GM19099 (cell line): ENCODE measurements around the gene MKRN1.

Experiments
- POLR2A ChIP-seq: IDR thresholded peaks from 3 replicates; pipeline ENCODE4 v1.6.1; 2011; ENCODE audit warnings: low read depth; ENCODE audit not compliant: insufficient read length; ENCODE audit errors: extremely low read depth

MKRN1 gene

DNA sequence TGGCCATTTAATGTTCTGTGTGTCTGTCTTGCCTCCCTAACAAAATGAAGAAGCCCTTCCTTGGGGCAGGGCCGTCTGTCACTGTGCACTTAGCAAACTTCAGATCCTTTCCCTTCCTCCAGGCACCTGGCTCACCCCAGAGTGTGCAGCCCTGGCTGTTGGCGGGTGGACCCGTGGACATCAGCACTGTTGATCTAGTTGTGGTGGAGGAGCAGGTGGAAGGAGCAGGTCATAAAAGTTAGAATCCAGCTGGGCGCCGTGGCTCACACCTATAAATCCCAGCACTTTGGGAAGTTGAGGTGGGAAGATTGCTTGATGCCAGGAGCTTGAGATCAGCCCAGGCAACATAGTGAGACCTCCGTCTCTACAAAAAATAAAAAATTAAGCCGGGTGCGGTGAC is 62.7 kb downstream of the MKRN1 start:
- no peak for TF ChIP-seq POLR2A

DNA sequence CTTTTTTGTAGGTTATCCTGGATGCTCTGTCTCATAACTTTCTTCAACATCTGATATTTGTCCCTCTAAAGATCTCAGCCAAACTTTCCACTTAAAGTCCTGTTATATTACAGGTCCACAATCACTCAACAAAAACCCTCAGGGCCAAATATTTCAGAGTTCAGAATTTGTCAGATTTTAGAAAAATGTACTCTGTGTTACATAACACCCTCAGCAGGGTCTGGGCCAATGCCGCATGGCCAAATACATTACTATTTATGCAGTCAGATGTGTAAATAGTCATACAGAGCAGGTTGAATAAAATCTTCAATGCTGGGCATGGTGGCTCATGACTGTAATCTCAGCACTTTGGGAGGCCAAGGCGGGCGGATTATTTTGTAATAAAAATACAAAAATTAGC is 63.9 kb downstream of the MKRN1 start:
- no peak for TF ChIP-seq POLR2A

DNA sequence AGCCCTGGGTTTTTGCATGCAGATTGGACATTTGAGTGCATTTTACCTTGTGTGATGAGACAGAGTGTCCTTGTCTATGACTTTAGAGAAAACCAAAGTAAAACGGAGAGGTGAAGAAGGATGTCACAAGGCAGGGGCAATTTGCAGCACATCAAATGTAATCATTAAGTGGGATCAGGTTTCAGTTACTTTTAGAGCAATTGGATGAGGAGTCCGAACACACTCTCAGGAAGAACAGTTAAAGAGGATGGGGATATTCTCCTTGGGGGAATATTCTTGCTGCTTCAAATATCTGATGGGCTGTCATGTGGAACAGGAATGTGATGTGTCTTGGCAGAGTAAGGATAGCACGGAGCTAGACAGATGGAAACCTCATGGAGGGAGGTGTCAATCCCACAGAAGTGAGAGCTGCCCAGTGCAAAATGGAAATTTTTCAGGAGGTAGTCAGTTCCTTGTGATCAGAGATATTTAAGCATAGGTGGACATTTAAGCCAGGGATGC is 74.7 kb downstream of the MKRN1 start:
- no peak for TF ChIP-seq POLR2A

DNA sequence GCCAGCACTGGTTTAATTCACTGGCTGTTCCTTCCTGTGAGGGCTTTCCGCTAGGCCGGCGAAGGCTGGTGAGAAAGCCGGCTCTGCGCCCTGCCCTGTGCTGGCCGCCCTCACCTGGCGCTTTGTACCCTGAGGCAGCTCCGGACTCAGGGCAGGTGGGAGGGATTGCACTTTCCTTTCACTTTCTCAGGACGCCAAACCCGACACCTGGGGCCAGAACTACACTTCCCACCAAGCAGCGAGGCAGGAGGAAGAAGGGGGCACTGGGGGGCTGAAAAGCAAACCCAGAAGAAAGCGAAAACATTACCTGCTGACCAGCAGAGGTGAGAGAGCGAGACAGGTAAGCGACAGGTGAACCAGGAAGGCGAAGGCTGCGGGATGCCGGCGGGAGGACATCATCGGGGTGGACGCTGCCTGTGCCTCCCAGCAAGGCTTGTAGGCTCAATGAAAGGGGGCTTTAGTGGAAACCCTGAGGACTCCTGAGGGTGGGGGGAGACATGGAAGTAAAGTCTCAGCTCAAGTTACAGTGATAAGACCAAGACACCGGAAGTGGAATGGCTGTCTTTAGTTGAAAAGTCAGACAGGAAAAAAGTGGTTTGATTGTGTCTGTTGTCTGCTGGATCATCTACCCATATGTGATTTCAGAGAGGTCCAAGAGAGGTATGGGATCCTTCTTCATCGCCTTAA is 75.3 kb downstream of the MKRN1 start, which contains the start of gene RAB19:
Gene RAB19 (plus strand): TSS at position 181 of the 687 bp plus-strand sequence. CDS start 3,589 bp downstream, outside the sequence.
- no peak for TF ChIP-seq POLR2A
